Measurements from ENCODE around the gene LDAH. TPM values are rescaled to one million over a fixed set of nuclear protein-coding genes. Genes with fewer than 3 reads are reported as not detected.

Gene LDAH
- total RNA-seq, 1 experiment from 2014 or later, result 27.4 TPM

GRCh38 chr2:20855456-20855855 lies 32.6 kb upstream of the LDAH start:
- H3K27me3 ChIP-seq (replicated peaks; ENCODE audit: insufficient read depth, low read depth, low read length, poor library complexity), result peaks cover 59% of the 10 kb centered on the region
- intact Hi-C loops (cut with micrococcal nuclease; ENCODE audit: unreplicated experiment), result no loop called here
- DNase-seq (ENCODE audit: low spot score), result no peak
- TF ChIP-seq EZH2 (IDR thresholded peaks at IDR 0.05; ENCODE audit: borderline replicate concordance, low read depth, low read length, poor library complexity, severe bottlenecking) (no peak), CTCF (conservative IDR thresholded peaks at IDR 0.05; ENCODE audit: low read depth, low read length) (no peak)
- H3K9me3 ChIP-seq (ENCODE audit: low read depth, low read length, poor library complexity, severe bottlenecking), result no peaks in the 10 kb centered on the region
- H3K4me3 ChIP-seq (ENCODE audit: low read depth, low read length, poor library complexity, severe bottlenecking), result no peak overlapping the region
- ChIA-PET POLR2A (ENCODE audit: low non-redundant PET) (no interaction called here), CTCF (no interaction called here)
- H3K27ac ChIP-seq (ENCODE audit: low read depth, low read length, poor library complexity, severe bottlenecking), result no peak overlapping the region
- H3K36me3 ChIP-seq (ENCODE audit: insufficient read depth, low read length, poor library complexity, severe bottlenecking), result no peaks in the 10 kb centered on the region
- no TSS peak for BruUV-seq (replicated peaks)
- H3K4me1 ChIP-seq (ENCODE audit: insufficient read depth, low read length, poor library complexity, severe bottlenecking), result no peaks in the 10 kb centered on the region

- H3K27ac ChIP-seq (ENCODE audit: low read depth, low read length, poor library complexity, severe bottlenecking), result no peak overlapping the region
- CTCF ChIA-PET, result no interaction called here
- DNase-seq (ENCODE audit: low spot score), result no peak
- H3K4me1 ChIP-seq (ENCODE audit: insufficient read depth, low read length, poor library complexity, severe bottlenecking), result no peaks in the 10 kb centered on the region
- no peak overlapping the region for H3K4me3 ChIP-seq (ENCODE audit: low read depth, low read length, poor library complexity, severe bottlenecking)
- POLR2A ChIA-PET (ENCODE audit: low non-redundant PET), result no interaction called here
- no TSS peak for BruUV-seq (replicated peaks)
- H3K27me3 ChIP-seq (replicated peaks; ENCODE audit: insufficient read depth, low read depth, low read length, poor library complexity), result peaks cover 51% of the 10 kb centered on the region
- intact Hi-C loops (cut with micrococcal nuclease; ENCODE audit: unreplicated experiment), result no loop called here
- no peaks in the 10 kb centered on the region for H3K36me3 ChIP-seq (ENCODE audit: insufficient read depth, low read length, poor library complexity, severe bottlenecking)
- H3K9me3 ChIP-seq (ENCODE audit: low read depth, low read length, poor library complexity, severe bottlenecking), result no peaks in the 10 kb centered on the region
- no peak for TF ChIP-seq EZH2 (IDR thresholded peaks at IDR 0.05; ENCODE audit: borderline replicate concordance, low read depth, low read length, poor library complexity, severe bottlenecking)
- no peak for TF ChIP-seq CTCF (conservative IDR thresholded peaks at IDR 0.05; ENCODE audit: low read depth, low read length)
Observed at GRCh38 chr2:20852670-20853069, 29.8 kb upstream of the LDAH start.

- Histone ChIP-seq H3K36me3 (ENCODE audit: insufficient read depth, low read length, poor library complexity, severe bottlenecking) (no peaks in the 10 kb centered on the region), H3K27me3 (replicated peaks; ENCODE audit: insufficient read depth, low read depth, low read length, poor library complexity) (peaks cover 46% of the 10 kb centered on the region), H3K27ac (ENCODE audit: low read depth, low read length, poor library complexity, severe bottlenecking) (no peak overlapping the region), H3K9me3 (ENCODE audit: low read depth, low read length, poor library complexity, severe bottlenecking) (no peaks in the 10 kb centered on the region), H3K4me1 (ENCODE audit: insufficient read depth, low read length, poor library complexity, severe bottlenecking) (no peaks in the 10 kb centered on the region), H3K4me3 (ENCODE audit: low read depth, low read length, poor library complexity, severe bottlenecking) (no peak overlapping the region)
- TF ChIP-seq CTCF (conservative IDR thresholded peaks at IDR 0.05; ENCODE audit: low read depth, low read length) (no peak), EZH2 (IDR thresholded peaks at IDR 0.05; ENCODE audit: borderline replicate concordance, low read depth, low read length, poor library complexity, severe bottlenecking) (no peak)
- no TSS peak for BruUV-seq (replicated peaks)
- intact Hi-C loops (cut with micrococcal nuclease; ENCODE audit: unreplicated experiment), result no loop called here
- DNase-seq (ENCODE audit: low spot score), result no peak
- ChIA-PET POLR2A (ENCODE audit: low non-redundant PET) (no interaction called here), CTCF (no interaction called here)
Observed at GRCh38 chr2:20852139-20852538, 29.2 kb upstream of the LDAH start.
